ENCODE results near the gene LYSMD4. TPM values are rescaled to one million over a fixed set of nuclear protein-coding genes. Genes with fewer than 3 reads are reported as not detected.
A peak's percentile ranks its signal among the peaks of the same experiment; 100 is the strongest.

The LYSMD4 gene
- total RNA-seq, 1 donor from 2014 or later, result not detected

DNA sequence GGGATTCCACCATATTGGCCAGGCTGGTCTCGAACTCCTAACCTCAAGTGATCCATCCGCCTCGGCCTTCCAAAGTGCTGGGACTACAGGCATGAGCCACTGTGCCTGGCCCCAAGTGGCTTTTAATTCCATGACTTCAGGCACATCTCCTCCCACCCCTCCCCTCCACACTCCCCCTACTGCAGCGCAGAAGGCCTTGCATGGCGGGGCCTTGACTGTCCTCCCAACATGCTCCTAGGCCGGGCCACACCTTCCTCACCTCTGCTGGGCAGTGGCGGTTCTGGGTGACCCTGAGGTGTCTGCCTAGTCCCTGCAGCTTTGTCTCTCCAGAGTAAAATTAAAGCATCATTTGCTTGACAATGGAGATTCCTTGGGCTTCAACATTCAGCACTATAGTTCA, 6.9 kb downstream of the LYSMD4 start:
- TF ChIP-seq, protein P1, sequence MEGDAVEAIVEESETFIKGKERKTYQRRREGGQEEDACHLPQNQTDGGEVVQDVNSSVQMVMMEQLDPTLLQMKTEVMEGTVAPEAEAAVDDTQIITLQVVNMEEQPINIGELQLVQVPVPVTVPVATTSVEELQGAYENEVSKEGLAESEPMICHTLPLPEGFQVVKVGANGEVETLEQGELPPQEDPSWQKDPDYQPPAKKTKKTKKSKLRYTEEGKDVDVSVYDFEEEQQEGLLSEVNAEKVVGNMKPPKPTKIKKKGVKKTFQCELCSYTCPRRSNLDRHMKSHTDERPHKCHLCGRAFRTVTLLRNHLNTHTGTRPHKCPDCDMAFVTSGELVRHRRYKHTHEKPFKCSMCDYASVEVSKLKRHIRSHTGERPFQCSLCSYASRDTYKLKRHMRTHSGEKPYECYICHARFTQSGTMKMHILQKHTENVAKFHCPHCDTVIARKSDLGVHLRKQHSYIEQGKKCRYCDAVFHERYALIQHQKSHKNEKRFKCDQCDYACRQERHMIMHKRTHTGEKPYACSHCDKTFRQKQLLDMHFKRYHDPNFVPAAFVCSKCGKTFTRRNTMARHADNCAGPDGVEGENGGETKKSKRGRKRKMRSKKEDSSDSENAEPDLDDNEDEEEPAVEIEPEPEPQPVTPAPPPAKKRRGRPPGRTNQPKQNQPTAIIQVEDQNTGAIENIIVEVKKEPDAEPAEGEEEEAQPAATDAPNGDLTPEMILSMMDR (IDR thresholded peaks at IDR 0.05), result no peak
- H3K27ac ChIP-seq, result no peak overlapping the region
- intact Hi-C loops (cut with DNase I), result no loop called here

DNA sequence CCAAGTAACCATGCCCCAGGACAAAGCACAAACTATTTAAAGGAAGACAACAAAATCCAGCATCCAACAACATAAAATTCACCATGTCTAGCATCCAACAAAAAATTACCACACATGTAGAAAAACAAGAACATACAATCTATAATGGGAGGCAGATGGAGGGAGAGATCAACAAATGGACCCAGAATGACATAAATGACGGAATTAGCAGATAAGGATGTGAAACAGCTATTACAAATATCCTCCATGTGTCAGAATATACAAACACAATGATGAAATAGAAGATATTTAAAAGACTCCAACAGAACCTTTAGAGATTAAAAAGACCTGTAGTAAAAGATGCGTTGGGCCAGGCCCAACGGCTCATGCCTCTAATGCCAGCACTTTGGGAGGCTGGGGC, 10.8 kb downstream of the LYSMD4 start:
- no peak for DNase-seq (ENCODE audit: low spot score in 2 of 2)
- Histone ChIP-seq H3K27ac (no peak overlapping the region), H3K4me1 (peaks cover 0 to 7% of the 10 kb centered on the region in 2 donors), H3K36me3 (no peaks in the 10 kb centered on the region), H3K27me3 (no peaks in the 10 kb centered on the region), H3K4me3 (no peak overlapping the region), H3K9me3 (no peaks in the 10 kb centered on the region)
- TF ChIP-seq, protein P1 (IDR thresholded peaks at IDR 0.05), result no peak
- intact Hi-C loops (cut with DNase I), result no loop called here

More for the DNA sequence above, 6.9 kb downstream of the LYSMD4 start:
- H3K27me3 ChIP-seq, result no peaks in the 10 kb centered on the region
- H3K4me3 ChIP-seq, result no peak overlapping the region
- DNase-seq (ENCODE audit: low spot score in 2 of 2), result no peak
- H3K9me3 ChIP-seq, result no peaks in the 10 kb centered on the region
- peaks cover 5 to 17% of the 10 kb centered on the region in 2 donors for H3K36me3 ChIP-seq
- peaks cover 0 to 16% of the 10 kb centered on the region in 2 donors for H3K4me1 ChIP-seq

DNA sequence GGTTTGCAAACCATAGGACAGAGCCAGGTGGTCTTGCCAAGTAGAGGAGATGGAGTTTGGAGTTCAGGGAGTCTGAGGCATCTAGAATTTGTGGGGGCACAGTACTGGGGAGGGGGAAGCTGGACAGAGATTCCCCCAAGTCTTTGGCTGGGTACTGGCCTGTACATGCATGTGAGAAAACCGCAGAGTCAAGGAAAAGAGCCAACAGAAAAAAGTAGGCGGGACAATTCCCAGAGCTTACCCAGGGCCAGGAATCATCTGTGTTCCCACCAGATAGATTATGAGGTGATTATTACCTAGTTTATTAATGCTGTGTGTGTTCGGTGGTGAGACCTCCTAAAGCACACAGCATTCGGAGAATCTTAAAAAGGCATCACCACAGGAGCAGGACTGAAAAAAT, 11.3 kb downstream of the LYSMD4 start:
- Histone ChIP-seq H3K4me3 (no peak overlapping the region), H3K4me1 (peaks cover 2 to 11% of the 10 kb centered on the region in 2 donors), H3K27ac (peak overlapping the region in 1 of 2 donors; percentile 55), H3K27me3 (no peaks in the 10 kb centered on the region), H3K9me3 (no peaks in the 10 kb centered on the region), H3K36me3 (no peaks in the 10 kb centered on the region)
- TF ChIP-seq, protein P1 (IDR thresholded peaks at IDR 0.05), result no peak
- intact Hi-C loops (cut with DNase I), result no loop called here
- DNase-seq (ENCODE audit: low spot score in 2 of 2), result no peak

DNA sequence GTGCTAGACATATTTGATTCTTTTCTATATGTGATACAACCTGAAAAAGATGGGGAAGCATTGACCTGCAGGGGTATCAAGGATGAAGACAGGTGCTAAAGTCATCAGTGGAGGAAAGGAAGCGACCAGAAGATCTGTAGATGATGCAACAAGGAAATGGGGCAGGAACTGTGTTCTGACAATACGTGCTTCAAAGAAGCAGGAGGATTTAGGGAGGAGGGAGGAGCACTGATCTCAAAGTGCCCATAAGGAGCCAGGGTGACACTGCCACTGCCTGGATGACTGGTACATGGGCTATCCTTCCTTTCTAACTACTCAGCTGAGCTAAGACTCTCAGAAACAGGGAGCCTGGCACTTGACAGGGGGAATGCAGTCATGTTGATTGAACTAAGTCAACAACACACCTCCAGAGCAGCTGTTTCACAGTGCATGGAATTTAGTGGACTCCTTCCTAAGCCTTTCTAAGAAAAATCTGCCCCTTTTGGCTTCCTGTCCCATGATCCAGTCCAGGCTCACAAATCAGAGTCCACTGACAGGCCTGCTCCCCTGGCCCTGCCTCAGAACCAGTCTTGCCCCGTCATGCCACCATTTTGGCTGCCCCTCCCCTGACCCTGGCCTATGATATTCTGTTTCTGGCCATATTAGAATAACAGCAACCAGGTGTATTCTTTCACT, 12.0 kb downstream of the LYSMD4 start:
- intact Hi-C loops (cut with DNase I), result no loop called here
- Histone ChIP-seq H3K4me1 (peaks cover 2 to 18% of the 10 kb centered on the region in 2 donors), H3K27ac (peak overlapping the region in 1 of 2 donors; percentile 55), H3K36me3 (peaks cover 0 to under 1% of the 10 kb centered on the region in 2 donors), H3K4me3 (no peak overlapping the region), H3K27me3 (no peaks in the 10 kb centered on the region), H3K9me3 (no peaks in the 10 kb centered on the region)
- no peak for DNase-seq (ENCODE audit: low spot score in 2 of 2)
- TF ChIP-seq, protein P1 (IDR thresholded peaks at IDR 0.05), result no peak

DNA sequence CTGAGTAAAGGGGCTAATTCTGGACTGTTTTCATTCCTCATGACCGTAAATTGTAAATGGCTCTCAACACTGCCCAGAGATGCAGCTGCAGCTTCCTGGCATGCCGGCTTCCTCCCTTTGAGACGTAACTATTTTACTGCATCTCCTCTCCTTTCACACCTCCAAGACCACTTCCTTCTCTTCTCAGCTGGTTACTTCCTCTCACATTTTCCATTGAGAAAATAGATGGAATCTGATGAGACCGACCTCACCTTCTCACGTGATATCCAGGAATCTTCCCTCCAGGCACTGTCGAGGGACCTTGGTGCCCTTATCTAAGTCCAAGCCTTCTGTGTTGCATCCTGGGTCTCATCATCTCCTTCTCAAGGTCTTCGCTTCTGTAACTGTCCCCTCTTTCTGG, 12.7 kb downstream of the LYSMD4 start:
- Histone ChIP-seq H3K4me1 (peaks cover 2 to 18% of the 10 kb centered on the region in 2 donors), H3K27ac (no peak overlapping the region), H3K36me3 (peaks cover 0 to 6% of the 10 kb centered on the region in 2 donors), H3K4me3 (no peak overlapping the region), H3K9me3 (no peaks in the 10 kb centered on the region), H3K27me3 (no peaks in the 10 kb centered on the region)
- no peak for DNase-seq (ENCODE audit: low spot score in 2 of 2)
- intact Hi-C loops (cut with DNase I), result no loop called here
- TF ChIP-seq, protein P1 (IDR thresholded peaks at IDR 0.05), result no peak
